ENCODE measurements around the gene ATP6V1E1.

- no peak for TF ChIP-seq REST (tag by site-specific recombination; IDR thresholded peaks at IDR 0.05)
- no peak for TF ChIP-seq ZBTB44 (tag by site-specific recombination; IDR thresholded peaks at IDR 0.05)
Measured at GRCh38 chr22:17675584-17675983, 47.0 kb upstream of the ATP6V1E1 start.
